ENCODE results near the gene INHBE. TPM values are rescaled to one million over a fixed set of nuclear protein-coding genes. Genes with fewer than 3 reads are reported as not detected.
"Not testable (repeated sequence)": the region's sequence is repeated elsewhere in the genome, so short reads cannot be mapped to it uniquely, and the experiment has no call there.

INHBE gene
- total and polyA plus RNA-seq, 9 donors, result not detected

DNA sequence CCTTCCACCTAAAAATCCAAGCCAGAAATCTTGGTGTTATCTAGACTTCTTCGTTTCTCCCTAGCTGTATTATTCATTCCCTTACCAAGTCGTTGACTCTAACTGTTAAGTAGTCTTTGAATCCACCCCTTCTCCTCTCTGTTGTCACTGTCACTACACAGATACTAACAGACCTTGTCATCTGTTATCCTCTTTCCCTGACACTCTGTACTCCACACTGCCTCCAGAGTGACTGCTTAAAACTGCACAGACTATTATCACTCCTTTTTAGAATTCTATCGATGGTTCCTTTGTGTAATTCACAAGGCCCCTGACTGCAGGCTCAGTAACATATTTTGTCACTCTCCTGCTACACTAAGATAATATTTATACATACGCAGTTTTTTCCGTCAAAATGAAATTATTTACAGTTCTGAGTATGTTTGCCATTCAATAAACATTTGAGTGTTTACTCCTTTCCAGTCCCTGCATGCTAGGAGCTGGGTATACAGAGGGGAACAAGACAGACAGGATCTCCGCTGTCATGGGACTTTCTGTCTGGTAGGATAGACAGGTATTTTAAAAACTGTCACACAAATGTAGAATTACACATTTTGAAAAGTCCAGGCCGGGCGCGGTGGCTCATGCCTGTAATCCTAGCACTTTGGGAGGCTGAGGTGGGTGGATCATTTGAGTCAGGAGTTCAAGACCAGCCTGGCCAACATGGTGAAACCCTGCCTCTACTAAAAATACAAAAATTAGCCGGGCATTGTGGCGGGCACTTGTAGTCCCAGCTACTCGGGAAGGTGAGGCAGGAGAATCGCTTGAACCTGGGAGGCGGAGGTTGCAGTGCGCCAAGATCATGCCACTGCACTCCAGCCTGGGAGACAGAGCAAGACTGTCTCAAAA lies 36.5 kb downstream of the INHBE start:
- TF ChIP-seq POLR2A (IDR thresholded peaks at IDR 0.05) (no peak), EP300 (IDR thresholded peaks at IDR 0.05) (no peak)
- TF ChIP-seq, protein P1, sequence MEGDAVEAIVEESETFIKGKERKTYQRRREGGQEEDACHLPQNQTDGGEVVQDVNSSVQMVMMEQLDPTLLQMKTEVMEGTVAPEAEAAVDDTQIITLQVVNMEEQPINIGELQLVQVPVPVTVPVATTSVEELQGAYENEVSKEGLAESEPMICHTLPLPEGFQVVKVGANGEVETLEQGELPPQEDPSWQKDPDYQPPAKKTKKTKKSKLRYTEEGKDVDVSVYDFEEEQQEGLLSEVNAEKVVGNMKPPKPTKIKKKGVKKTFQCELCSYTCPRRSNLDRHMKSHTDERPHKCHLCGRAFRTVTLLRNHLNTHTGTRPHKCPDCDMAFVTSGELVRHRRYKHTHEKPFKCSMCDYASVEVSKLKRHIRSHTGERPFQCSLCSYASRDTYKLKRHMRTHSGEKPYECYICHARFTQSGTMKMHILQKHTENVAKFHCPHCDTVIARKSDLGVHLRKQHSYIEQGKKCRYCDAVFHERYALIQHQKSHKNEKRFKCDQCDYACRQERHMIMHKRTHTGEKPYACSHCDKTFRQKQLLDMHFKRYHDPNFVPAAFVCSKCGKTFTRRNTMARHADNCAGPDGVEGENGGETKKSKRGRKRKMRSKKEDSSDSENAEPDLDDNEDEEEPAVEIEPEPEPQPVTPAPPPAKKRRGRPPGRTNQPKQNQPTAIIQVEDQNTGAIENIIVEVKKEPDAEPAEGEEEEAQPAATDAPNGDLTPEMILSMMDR (IDR thresholded peaks at IDR 0.05), result no peak
- DNase-seq, result no peak
- 88 to 91% (median 90%) methylated on average over 15 of the region's 15 CpGs for WGBS, 3 donors
- no peaks in the 10 kb centered on the region for H3K36me3 ChIP-seq
- H3K27ac ChIP-seq, result no peak overlapping the region
- H3K4me3 ChIP-seq, result no peak overlapping the region
- H3K4me1 ChIP-seq (ENCODE audit: insufficient read depth), result peaks cover 5% of the 10 kb centered on the region
- H3K27me3 ChIP-seq, result no peaks in the 10 kb centered on the region
- intact Hi-C loops (cut with DNase I), result no loop called here
- H3K9me3 ChIP-seq, result no peaks in the 10 kb centered on the region

DNA sequence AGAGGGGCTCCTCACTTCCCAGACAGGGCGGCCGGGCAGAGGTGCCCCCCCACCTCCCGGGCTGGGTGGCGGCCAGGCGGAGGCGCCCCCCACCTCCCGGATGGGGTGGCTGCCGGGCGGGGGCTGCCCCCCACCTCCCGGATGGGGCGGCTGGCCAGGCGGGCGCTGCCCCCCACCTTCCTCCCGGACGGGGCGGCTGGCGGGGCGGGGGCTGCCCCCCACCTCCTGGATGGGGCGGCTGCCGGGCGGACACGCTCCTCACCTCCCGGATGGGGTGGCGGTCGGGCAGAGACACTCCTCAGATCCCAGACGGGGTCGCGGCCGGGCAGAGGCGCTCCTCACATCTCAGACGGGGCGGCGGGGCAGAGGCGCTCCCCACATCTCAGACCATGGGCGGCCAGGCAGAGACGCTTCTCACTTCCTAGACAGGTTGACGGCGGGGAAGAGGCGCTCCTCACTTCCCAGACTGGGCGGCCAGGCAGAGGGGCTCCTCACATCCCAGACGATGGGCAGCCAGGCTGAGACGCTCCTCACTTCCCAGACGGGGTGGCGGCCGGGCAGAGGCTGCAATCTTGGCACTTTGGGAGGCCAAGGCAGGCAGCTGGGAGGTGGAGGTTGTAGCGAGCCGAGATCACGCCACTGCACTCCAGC lies 40.1 kb downstream of the INHBE start:
- intact Hi-C loops (cut with DNase I); H3K27me3 ChIP-seq; H3K4me3 ChIP-seq; H3K27ac ChIP-seq; H3K36me3 ChIP-seq; DNase-seq; H3K9me3 ChIP-seq; H3K4me1 ChIP-seq (ENCODE audit: insufficient read depth): not testable (repeated sequence)
- WGBS, 3 donors, result 90 to 95% (median 93%) methylated on average over 29 to 45 of the region's 48 CpGs

DNA sequence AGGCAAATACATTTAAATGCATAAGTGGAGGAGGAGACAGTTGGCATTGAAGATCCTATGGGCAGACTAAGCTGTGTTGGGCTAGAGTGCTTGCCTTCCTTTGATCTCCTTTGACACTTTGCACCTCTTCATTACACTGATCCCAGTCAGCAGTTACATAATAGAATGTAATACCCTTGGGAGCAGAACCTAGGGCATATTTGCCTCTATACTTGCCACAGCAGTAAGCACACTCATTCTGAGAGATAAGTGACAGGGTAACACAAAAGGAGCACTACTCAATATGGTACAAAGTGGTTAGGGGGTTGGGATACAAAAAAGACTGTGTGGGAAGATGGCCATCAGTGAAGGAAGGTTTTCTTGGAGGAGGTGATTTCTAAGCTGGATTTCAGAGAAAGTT lies 41.7 kb downstream of the INHBE start:
- Histone ChIP-seq H3K27ac (no peak overlapping the region), H3K4me1 (ENCODE audit: insufficient read depth) (no peaks in the 10 kb centered on the region), H3K9me3 (no peaks in the 10 kb centered on the region), H3K36me3 (no peaks in the 10 kb centered on the region), H3K27me3 (no peaks in the 10 kb centered on the region), H3K4me3 (no peak overlapping the region)
- TF ChIP-seq POLR2A (IDR thresholded peaks at IDR 0.05) (no peak), EP300 (IDR thresholded peaks at IDR 0.05) (no peak)
- TF ChIP-seq, protein P1 (IDR thresholded peaks at IDR 0.05), result no peak
- DNase-seq, result no peak
- intact Hi-C loops (cut with DNase I), result no loop called here

DNA sequence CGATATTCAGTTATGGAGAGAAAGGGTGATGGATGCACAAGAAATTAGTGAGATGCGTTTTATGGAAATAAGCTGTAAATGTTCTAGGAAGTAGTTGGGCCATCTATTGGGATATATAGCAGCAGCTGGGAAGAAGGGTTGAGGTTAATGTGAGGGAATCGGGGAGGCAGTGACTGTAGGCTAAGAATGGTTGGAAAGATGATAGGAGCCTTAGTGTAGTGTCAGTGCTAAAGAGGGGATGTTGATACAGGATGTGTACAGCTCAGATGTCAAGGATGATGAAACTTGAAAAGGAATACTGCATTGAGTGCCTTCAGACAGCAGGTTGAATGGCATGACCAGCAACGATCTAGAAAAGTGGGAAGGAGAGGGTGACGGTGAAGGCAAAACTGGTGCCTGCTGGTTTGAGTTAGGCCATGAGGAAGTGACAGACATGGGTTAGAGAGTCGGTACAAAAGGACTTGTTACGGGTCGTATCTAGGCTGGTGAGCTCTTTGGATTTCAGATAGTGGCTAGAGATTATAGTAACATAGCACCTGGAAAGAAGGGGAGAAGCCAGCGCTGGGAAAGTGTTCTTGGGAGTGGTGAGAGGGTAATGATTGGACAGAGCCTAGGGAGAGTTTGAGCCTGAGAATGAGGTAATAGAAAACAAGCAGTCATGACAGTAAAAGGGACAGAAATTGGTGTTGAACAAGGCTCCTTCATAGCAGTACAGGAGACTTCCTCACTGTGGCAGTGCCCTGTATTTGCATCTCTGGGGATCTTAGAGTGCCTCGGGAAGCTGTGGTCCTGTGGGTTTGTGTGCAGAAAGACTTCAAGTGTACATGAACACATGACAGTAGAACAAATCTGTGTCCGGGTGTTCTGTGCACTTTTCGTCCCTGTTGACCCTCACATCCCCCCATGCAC lies 42.4 kb downstream of the INHBE start:
- Histone ChIP-seq H3K4me1 (ENCODE audit: insufficient read depth) (no peaks in the 10 kb centered on the region), H3K4me3 (no peak overlapping the region), H3K27ac (no peak overlapping the region), H3K36me3 (no peaks in the 10 kb centered on the region), H3K27me3 (no peaks in the 10 kb centered on the region), H3K9me3 (no peaks in the 10 kb centered on the region)
- 84 to 92% (median 86%) methylated on average over 12 of the region's 12 CpGs for WGBS, 3 donors
- TF ChIP-seq EP300 (IDR thresholded peaks at IDR 0.05) (no peak), POLR2A (IDR thresholded peaks at IDR 0.05) (no peak)
- TF ChIP-seq, protein P1 (IDR thresholded peaks at IDR 0.05), result no peak
- DNase-seq, result no peak
- intact Hi-C loops (cut with DNase I), result no loop called here

Measured in ovary (tissue), 9 donors.